Adrenal gland (tissue), 12 donors: ENCODE results near the gene RAI14. TPM values are rescaled to one million over a fixed set of nuclear protein-coding genes. Genes with fewer than 3 reads are reported as not detected.
"Not testable (repeated sequence)": the region's sequence is repeated elsewhere in the genome, so short reads cannot be mapped to it uniquely, and the experiment has no call there.

Experiments used
- DNase-seq, 7 donors: peaks; one replicate each; pipeline ENCODE4 v3.0.0-alpha.2; 2019 to 2020
- H3K27ac ChIP-seq, 5 donors: fragments of 200-600 bp; sonication (generic) in 4 of 5; 1 replicate in 3 of 5; 2 replicates in 2 of 5; pipeline versions ENCODE4 v1.5.1 to v1.8.0; 2016 to 2020; ENCODE audit warnings: mild to moderate bottlenecking in 1 of 5
- H3K27me3 ChIP-seq: fragments of 200-600 bp; 2 replicates; pipeline ENCODE4 v1.8.0; 2021
- H3K36me3 ChIP-seq, 2 donors: fragments of 200-600 bp; replicated peaks in 1 of 2; 1 replicate in 1 of 2; 2 replicates in 1 of 2; pipeline versions ENCODE4 v1.5.1 to v1.8.0; 2018 to 2022
- H3K4me1 ChIP-seq, 2 donors: fragments of 200-600 bp; replicated peaks in 1 of 2; 1 replicate in 1 of 2; 2 replicates in 1 of 2; pipeline versions ENCODE4 v1.5.1 to v1.8.0; 2018 to 2021
- H3K4me3 ChIP-seq, 4 donors: fragments of 200-600 bp; sonication (generic) in 3 of 4; one replicate each; pipeline ENCODE4 v1.5.1; 2016 to 2018
- H3K9me3 ChIP-seq, 3 donors: fragments of 200-600 bp; sonication (generic) in 1 of 3; replicated peaks in 1 of 3; 1 replicate in 2 of 3; 2 replicates in 1 of 3; pipeline versions ENCODE4 v1.5.1 to v1.8.0; 2016 to 2021
- POLR2A ChIP-seq, 2 donors: fragments of 450-650 bp; IDR thresholded peaks; one replicate each; pipeline ENCODE4 v1.6.1; 2017; ENCODE audit warnings: antibody characterized with exemption in 2 of 2, mild to moderate bottlenecking in 2 of 2, moderate library complexity in 1 of 2
- WGBS, 4 donors: extraction: QIAGEN DNeasy Blood & Tissue Kit in 2 of 4; methylation state at CpG; one replicate each; pipeline versions ENCODE4 v1.1.5 to v1.1.7; 2013 to 2017; 5-methylcytosine and 5-hydroxymethylcytosine counted together
- intact Hi-C, 2 donors: fragments of 100-400 bp; cut with DNase I; formaldehyde crosslinking; loops; one replicate each; pipeline versions ENCODE4 v1.14.1 to v1.15.0; 2022 to 2023
- polyA plus RNA-seq, 3 donors: library from polyadenylated mRNA; stranded (reverse); fragments of 200-250 nt in 2 of 3; fragments of 350-450 nt in 1 of 3; fragmentation: Illumina TruSeq in 1 of 3; extraction: RNeasy Lipid Tissue Mini Kit (QIAGEN cat#74804) in 1 of 3; gene quantifications; one replicate each; pipeline ENCODE4 v1.2.3, GENCODE V29; 2013 to 2014
- total RNA-seq, 9 donors: library from RNA; depleted of rRNA in 4 of 9; stranded (reverse); fragments of >200 nt in 4 of 9; fragments of 120-200 nt in 1 of 9; fragmentation: NEBNext Ultra II Directional in 1 of 9; extraction: Animal tissue kit (Norgen Biotek cat#: 25700) in 1 of 9; gene quantifications; one replicate each; pipeline versions ENCODE4 v1.1.0 to v1.2.4, GENCODE V29; 2013 to 2023
- TF ChIP-seq, protein P1 (sequence below), 6 experiments: fragments of 450-650 bp in 4 of 6; fragments of 200-600 bp in 2 of 6; sonication (generic) in 1 of 6; IDR thresholded peaks; 1 replicate in 5 of 6; 2 replicates in 1 of 6; pipeline versions ENCODE4 v1.5.1 to v1.8.0; 2016 to 2021; ENCODE audit warnings: antibody characterized with exemption in 6 of 6, mild to moderate bottlenecking in 2 of 6, moderate library complexity in 1 of 6
- donor health status: healthy with polysubstance abuse.
- donor health status: Bipolar disorder and iron deficiency.
- donor health status: DM: yes; HTN: yes; CAD: no.
- donor health status: DM: no; HTN: no; CAD: no.
- donor health status: DM: no; HTN: no; CAD: no.
- donor health status: DM: yes; HTN: yes; CAD: no.

The RAI14 gene
- total and polyA plus RNA-seq, 12 donors = 9.1 to 158 (median 28.5) TPM

DNA sequence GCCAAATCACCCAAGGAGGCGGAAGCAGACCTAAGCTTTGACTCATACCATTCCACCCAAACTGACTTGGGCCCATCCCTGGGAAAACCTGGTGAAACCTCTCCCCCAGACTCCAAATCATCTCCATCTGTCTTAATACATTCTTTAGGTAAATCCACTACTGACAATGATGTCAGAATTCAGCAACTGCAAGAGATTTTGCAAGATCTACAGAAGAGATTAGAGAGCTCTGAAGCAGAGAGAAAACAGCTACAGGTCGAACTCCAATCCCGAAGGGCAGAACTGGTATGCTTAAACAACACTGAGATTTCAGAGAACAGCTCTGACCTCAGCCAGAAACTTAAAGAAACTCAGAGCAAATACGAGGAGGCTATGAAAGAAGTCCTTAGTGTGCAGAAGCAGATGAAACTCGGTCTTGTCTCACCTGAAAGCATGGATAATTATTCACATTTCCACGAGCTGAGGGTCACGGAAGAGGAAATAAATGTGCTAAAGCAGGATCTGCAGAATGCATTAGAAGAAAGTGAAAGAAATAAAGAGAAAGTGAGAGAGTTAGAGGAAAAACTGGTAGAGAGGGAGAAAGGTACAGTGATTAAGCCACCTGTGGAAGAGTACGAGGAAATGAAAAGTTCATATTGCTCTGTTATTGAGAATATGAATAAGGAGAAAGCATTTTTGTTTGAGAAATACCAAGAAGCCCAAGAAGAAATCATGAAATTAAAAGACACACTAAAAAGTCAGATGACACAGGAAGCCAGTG is 167.0 kb downstream of the RAI14 start:
- 93 to 96% (median 95%) methylated on average over 8 of the region's 8 CpGs for whole genome bisulfite sequencing, 4 donors
- H3K27ac ChIP-seq = no peak overlapping the region
- TF ChIP-seq, protein P1, sequence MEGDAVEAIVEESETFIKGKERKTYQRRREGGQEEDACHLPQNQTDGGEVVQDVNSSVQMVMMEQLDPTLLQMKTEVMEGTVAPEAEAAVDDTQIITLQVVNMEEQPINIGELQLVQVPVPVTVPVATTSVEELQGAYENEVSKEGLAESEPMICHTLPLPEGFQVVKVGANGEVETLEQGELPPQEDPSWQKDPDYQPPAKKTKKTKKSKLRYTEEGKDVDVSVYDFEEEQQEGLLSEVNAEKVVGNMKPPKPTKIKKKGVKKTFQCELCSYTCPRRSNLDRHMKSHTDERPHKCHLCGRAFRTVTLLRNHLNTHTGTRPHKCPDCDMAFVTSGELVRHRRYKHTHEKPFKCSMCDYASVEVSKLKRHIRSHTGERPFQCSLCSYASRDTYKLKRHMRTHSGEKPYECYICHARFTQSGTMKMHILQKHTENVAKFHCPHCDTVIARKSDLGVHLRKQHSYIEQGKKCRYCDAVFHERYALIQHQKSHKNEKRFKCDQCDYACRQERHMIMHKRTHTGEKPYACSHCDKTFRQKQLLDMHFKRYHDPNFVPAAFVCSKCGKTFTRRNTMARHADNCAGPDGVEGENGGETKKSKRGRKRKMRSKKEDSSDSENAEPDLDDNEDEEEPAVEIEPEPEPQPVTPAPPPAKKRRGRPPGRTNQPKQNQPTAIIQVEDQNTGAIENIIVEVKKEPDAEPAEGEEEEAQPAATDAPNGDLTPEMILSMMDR (IDR thresholded peaks at IDR 0.05) = no peak
- TF ChIP-seq POLR2A (IDR thresholded peaks at IDR 0.05) = no peak
- H3K27me3 ChIP-seq = no peaks in the 10 kb centered on the region
- H3K4me3 ChIP-seq = no peak overlapping the region
- no peaks in the 10 kb centered on the region for H3K9me3 ChIP-seq
- H3K4me1 ChIP-seq = peaks cover 0 to 4% of the 10 kb centered on the region in 2 donors
- intact Hi-C loops = no loop called here
- H3K36me3 ChIP-seq = peaks cover 0 to 13% of the 10 kb centered on the region in 2 donors
- DNase-seq = no peak

DNA sequence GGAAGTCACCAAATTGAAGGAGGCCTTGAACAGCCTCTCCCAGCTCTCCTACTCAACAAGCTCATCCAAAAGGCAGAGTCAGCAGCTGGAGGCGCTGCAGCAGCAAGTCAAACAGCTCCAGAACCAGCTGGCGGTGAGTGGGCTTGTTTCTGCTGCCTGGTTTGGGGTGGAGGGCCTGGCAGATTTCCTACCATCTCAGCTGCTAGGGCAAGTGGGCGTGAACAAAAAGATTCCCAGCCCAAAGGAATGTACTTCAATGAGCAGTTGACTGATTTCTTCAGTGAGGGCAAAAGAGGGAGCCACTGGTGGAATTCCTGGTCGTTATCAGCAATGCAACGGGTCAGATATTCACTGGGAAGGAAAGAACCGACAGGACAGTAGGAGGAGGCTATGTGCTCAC is 170.2 kb downstream of the RAI14 start:
- Histone ChIP-seq H3K4me3 (no peak overlapping the region), H3K27me3 (no peaks in the 10 kb centered on the region), H3K36me3 (peaks cover 0 to 24% of the 10 kb centered on the region in 2 donors), H3K9me3 (no peaks in the 10 kb centered on the region), H3K27ac (no peak overlapping the region), H3K4me1 (peaks cover 0 to 2% of the 10 kb centered on the region in 2 donors)
- WGBS, 4 donors = 62 to 93% (median 71%) methylated on average over 6 of the region's 6 CpGs
- no peak for TF ChIP-seq POLR2A (IDR thresholded peaks at IDR 0.05)
- TF ChIP-seq, protein P1 (IDR thresholded peaks at IDR 0.05) = no peak
- intact Hi-C loops = no loop called here
- DNase-seq = no peak

DNA sequence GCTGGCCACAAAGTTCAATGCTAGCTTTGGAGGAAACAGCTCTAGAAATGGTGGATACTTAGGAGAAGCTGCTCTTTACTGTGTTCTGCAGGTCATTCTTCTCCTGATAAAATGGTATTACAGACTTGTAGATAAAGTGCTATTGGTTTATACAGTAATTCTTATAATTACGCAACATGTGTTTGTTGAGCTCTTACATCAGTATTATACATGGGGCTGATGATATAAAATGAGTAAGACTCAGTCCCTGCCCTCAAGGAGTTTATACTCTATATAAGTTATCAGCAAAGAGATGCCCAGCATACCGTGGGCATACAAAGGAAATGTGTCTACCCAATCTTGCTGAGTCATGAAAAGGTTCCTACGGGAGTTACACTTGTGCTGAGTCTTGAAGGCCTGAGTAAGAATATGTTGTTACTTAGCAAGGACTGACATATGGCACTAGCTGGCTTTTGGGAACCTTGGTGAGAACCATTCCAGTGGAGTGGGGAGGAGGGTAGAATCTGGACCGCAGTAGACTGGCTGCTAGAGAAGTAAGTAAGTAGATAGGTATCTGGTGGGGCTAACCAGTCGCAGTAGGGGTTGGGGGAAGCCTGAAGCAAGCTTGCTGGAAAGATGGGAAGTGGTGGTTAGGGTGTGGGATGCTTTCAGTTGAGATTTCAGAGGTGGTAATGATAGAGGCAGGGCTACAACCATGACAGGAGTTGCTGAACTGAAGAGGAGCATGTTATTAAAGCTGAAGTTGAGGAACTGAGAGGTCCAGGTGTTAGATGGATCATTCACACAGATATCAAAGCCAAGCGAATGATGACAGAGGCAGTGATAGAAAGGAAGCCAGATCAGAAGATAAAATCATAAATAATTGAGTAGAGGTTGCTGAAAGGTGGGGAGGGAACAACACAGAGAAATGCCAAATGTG is 171.7 kb downstream of the RAI14 start:
- Histone ChIP-seq H3K27me3 (no peaks in the 10 kb centered on the region), H3K4me1 (no peaks in the 10 kb centered on the region), H3K27ac (no peak overlapping the region), H3K36me3 (peaks cover 0 to 24% of the 10 kb centered on the region in 2 donors), H3K9me3 (no peaks in the 10 kb centered on the region), H3K4me3 (no peak overlapping the region)
- TF ChIP-seq, protein P1 (IDR thresholded peaks at IDR 0.05) = no peak
- no peak for TF ChIP-seq POLR2A (IDR thresholded peaks at IDR 0.05)
- DNase-seq = no peak
- 90 to 96% (median 92%) methylated on average over 6 of the region's 6 CpGs for WGBS, 4 donors
- intact Hi-C loops = no loop called here

DNA sequence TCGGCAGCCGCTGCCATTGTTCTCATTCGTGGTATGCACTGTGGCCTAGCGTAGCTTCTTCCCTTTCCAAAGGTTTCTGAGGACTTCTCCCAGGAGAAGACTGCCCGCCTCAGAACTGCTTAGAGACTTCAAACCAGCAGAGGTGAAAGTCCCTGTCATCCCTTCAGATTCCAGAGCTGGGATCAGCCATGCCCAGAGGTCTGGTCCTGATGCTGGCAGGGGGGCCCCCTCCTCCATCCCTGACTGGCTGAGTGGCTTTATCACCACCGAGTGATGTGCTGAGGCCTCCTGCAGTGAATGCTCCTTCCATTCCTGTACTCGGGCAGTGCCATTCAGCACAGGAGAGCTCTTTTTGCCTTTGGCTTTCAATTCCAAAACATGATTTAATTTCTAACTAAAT is 174.7 kb downstream of the RAI14 start:
- H3K4me3 ChIP-seq, intact Hi-C loops: not testable (repeated sequence)
- H3K36me3 ChIP-seq = peaks cover 0 to 19% of the 10 kb centered on the region in 2 donors

More for the DNA sequence above, 174.7 kb downstream of the RAI14 start:
- not testable (repeated sequence) for H3K9me3 ChIP-seq, DNase-seq, H3K4me1 ChIP-seq, H3K27me3 ChIP-seq
- WGBS, 4 donors = 65 to 89% (median 82%) methylated on average over 7 of the region's 7 CpGs
- H3K27ac ChIP-seq = peak overlapping the region in 1 of 5 donors; percentile 16
